ENCODE measurements around the gene FRG2C.
"Not testable (repeated sequence)": the region's sequence is repeated elsewhere in the genome, so short reads cannot be mapped to it uniquely, and the experiment has no call there.

The FRG2C gene

GRCh38 chr3:75667757-75668701 is 3.9 kb downstream of the FRG2C start:
- not testable (repeated sequence) for H4K20me1 ChIP-seq (ENCODE audit: insufficient read depth, low read length); H3K27ac ChIP-seq (ENCODE audit: low read length); H2AFZ ChIP-seq (ENCODE audit: low read length); H3K9me3 ChIP-seq (replicated peaks; ENCODE audit: insufficient read depth, low read length); H3K36me3 ChIP-seq (replicated peaks; ENCODE audit: insufficient read depth, low read length); H3F3A ChIP-seq (ENCODE audit: insufficient read depth, low read length); DNase-seq; H3K9me2 ChIP-seq (replicated peaks; ENCODE audit: insufficient read depth, low read length); H3K4me3 ChIP-seq (ENCODE audit: low read length); H3K9ac ChIP-seq (ENCODE audit: low read length); H3K4me1 ChIP-seq (ENCODE audit: low read length); H3K79me2 ChIP-seq (ENCODE audit: low read length)
- Histone ChIP-seq H3K4me2 (ENCODE audit: low read depth, low read length) (0 out of 2 replicates have a peak overlapping the region, but pooled peaks have one; percentile 27), H3K27me3 (replicated peaks; ENCODE audit: insufficient read depth, low read length) (peaks cover 16% of the 10 kb centered on the region)

GRCh38 chr3:75668759-75669347 is 4.7 kb downstream of the FRG2C start:
- H3K27me3 ChIP-seq (replicated peaks; ENCODE audit: insufficient read depth, low read length): peaks cover 16% of the 10 kb centered on the region
- not testable (repeated sequence) for DNase-seq; H3K36me3 ChIP-seq (replicated peaks; ENCODE audit: insufficient read depth, low read length); H3K9me3 ChIP-seq (replicated peaks; ENCODE audit: insufficient read depth, low read length); H3F3A ChIP-seq (ENCODE audit: insufficient read depth, low read length); H3K4me3 ChIP-seq (ENCODE audit: low read length); H3K27ac ChIP-seq (ENCODE audit: low read length); H4K20me1 ChIP-seq (ENCODE audit: insufficient read depth, low read length); H3K9ac ChIP-seq (ENCODE audit: low read length); H3K4me1 ChIP-seq (ENCODE audit: low read length); H3K9me2 ChIP-seq (replicated peaks; ENCODE audit: insufficient read depth, low read length); H3K4me2 ChIP-seq (ENCODE audit: low read depth, low read length); H3K79me2 ChIP-seq (ENCODE audit: low read length); H2AFZ ChIP-seq (ENCODE audit: low read length)

- not testable (repeated sequence) for H3K9me3 ChIP-seq (replicated peaks; ENCODE audit: insufficient read depth, low read length); H3K9me2 ChIP-seq (replicated peaks; ENCODE audit: insufficient read depth, low read length); H3K4me2 ChIP-seq (ENCODE audit: low read depth, low read length); H3K4me1 ChIP-seq (ENCODE audit: low read length); H3F3A ChIP-seq (ENCODE audit: insufficient read depth, low read length); H3K4me3 ChIP-seq (ENCODE audit: low read length); H4K20me1 ChIP-seq (ENCODE audit: insufficient read depth, low read length); DNase-seq; H3K27ac ChIP-seq (ENCODE audit: low read length); H3K9ac ChIP-seq (ENCODE audit: low read length); H3K36me3 ChIP-seq (replicated peaks; ENCODE audit: insufficient read depth, low read length); H2AFZ ChIP-seq (ENCODE audit: low read length); H3K79me2 ChIP-seq (ENCODE audit: low read length)
- peaks cover 16% of the 10 kb centered on the region for H3K27me3 ChIP-seq (replicated peaks; ENCODE audit: insufficient read depth, low read length)
Measured at GRCh38 chr3:75669348-75670297, 5.5 kb downstream of the FRG2C start.

GRCh38 chr3:75670298-75671286 is 6.5 kb downstream of the FRG2C start:
- DNase-seq; H3K9me3 ChIP-seq (replicated peaks; ENCODE audit: insufficient read depth, low read length); H4K20me1 ChIP-seq (ENCODE audit: insufficient read depth, low read length); H3K4me1 ChIP-seq (ENCODE audit: low read length); H3K9me2 ChIP-seq (replicated peaks; ENCODE audit: insufficient read depth, low read length); H3K79me2 ChIP-seq (ENCODE audit: low read length); H3F3A ChIP-seq (ENCODE audit: insufficient read depth, low read length); H3K27ac ChIP-seq (ENCODE audit: low read length); H3K36me3 ChIP-seq (replicated peaks; ENCODE audit: insufficient read depth, low read length); H3K9ac ChIP-seq (ENCODE audit: low read length): not testable (repeated sequence)
- Histone ChIP-seq H2AFZ (ENCODE audit: low read length) (peak overlapping the region; percentile 89; the same call in 1 of the 2 replicates), H3K4me3 (ENCODE audit: low read length) (peak overlapping the region; percentile 69), H3K4me2 (ENCODE audit: low read depth, low read length) (peak overlapping the region; percentile 74; the same call in 1 of the 2 replicates), H3K27me3 (replicated peaks; ENCODE audit: insufficient read depth, low read length) (peaks cover 16% of the 10 kb centered on the region)

- not testable (repeated sequence) for H3K79me2 ChIP-seq (ENCODE audit: low read length); H3K27ac ChIP-seq (ENCODE audit: low read length); H3K9me3 ChIP-seq (replicated peaks; ENCODE audit: insufficient read depth, low read length); H3K4me1 ChIP-seq (ENCODE audit: low read length); H3F3A ChIP-seq (ENCODE audit: insufficient read depth, low read length); H4K20me1 ChIP-seq (ENCODE audit: insufficient read depth, low read length); DNase-seq; H3K9me2 ChIP-seq (replicated peaks; ENCODE audit: insufficient read depth, low read length); H3K36me3 ChIP-seq (replicated peaks; ENCODE audit: insufficient read depth, low read length)
- H3K9ac ChIP-seq (ENCODE audit: low read length): peak overlapping the region; percentile 58; the same call in 1 of the 2 replicates
- H2AFZ ChIP-seq (ENCODE audit: low read length): peak overlapping the region; percentile 89
- H3K4me2 ChIP-seq (ENCODE audit: low read depth, low read length): peak overlapping the region; percentile 74
- peaks cover 16% of the 10 kb centered on the region for H3K27me3 ChIP-seq (replicated peaks; ENCODE audit: insufficient read depth, low read length)
- H3K4me3 ChIP-seq (ENCODE audit: low read length): peak overlapping the region; percentile 69
Measured at GRCh38 chr3:75671287-75672139, 7.4 kb downstream of the FRG2C start.
